HUDEP-2 (cell line): ENCODE results near the gene ZNF70.

ENCODE experiments used
- DNase-seq, 76 experiments: peaks; one replicate each; lab custom pipeline; 2025; ENCODE audit not compliant: unreplicated experiment in 76 of 76; lab: John Stamatoyannopoulos, UW

ZNF70 gene

GRCh38 chr22:23695571-23696325 lies 55.2 kb downstream of the ZNF70 start:
- DNase-seq: no peak

DNA sequence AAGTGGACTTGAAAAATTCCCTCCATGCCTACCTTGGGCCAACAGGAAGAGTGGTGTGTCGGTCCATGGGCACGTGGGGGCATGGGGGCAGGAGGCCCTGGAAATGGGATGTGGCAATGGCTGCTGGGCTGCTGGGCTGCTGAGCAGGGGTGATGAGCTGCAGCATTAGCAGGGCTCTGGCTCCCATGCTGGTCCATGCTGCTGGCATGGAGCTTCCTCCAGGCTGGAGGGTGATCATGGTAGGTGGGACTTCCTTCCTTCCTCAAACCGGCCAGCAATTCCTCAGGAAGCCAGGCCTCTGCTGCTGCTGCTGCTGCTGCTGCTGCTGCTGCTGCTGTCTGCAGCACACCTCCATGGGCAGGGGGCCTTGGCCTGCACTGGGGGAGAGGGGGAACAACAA lies 55.8 kb downstream of the ZNF70 start:
- no peak for DNase-seq

DNA sequence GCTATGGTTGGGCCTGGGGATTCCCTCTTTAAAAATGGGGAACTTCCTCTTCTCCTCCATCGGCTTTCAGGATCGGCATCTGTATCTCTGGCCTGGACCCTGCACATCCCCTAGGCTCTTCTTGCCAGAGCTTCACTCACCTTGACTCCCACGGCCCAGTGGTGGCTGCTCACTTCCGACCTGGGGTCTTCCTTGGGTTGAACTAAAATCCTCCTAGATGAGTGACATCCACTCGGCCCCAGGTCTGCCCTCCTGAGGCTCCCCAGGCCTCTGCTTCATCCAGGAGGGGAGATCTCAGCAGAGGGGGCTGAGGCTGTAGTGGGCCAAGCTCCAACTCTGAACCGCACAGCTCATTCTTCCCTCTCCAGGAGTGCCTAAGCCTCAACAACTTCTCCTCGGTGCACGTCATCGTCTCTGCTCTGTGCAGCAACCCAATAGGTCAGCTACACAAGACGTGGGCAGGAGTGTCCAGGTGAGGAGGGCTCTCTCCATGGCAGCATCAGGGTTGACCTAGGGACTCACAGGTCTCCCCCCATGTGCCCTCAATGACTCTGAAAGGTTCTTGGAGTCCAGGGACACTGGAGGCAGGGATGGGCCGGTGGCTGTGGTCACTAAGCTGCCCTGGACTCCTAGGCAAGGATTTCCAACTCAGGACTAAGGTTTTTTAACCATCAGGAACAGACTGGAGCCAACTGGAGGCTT lies 56.8 kb downstream of the ZNF70 start:
- no peak for DNase-seq

DNA sequence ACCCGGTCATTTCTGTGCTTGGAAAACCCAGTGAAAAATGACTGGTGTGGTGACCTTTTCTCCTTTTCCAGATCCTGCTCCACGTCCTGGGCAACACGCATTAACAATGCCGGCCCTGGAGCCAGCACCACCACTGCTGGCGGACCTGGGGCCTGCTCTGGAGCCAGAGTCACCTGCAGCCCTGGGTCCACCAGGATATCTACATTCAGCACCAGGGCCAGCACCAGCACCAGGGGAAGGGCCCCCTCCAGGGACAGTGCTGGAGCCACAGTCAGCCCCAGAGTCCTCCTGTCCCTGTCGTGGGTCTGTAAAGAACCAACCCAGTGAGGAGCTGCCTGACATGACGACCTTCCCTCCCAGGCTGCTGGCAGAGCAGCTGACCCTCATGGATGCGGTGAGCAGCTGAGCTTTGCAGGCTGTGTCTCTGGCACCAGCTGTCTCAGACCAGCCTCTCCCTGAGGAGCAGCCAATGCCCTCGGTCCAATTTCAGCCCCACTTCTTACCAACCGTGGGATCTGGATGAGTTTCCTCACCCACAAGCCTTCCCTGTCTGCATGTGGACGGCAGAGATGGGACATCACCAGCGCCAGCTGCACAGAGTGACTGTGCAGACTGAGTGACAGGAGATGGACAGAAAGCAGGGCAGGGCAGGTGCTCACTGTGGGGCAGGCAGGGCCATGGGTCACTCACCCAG lies 58.2 kb downstream of the ZNF70 start:
- no peak for DNase-seq

DNA sequence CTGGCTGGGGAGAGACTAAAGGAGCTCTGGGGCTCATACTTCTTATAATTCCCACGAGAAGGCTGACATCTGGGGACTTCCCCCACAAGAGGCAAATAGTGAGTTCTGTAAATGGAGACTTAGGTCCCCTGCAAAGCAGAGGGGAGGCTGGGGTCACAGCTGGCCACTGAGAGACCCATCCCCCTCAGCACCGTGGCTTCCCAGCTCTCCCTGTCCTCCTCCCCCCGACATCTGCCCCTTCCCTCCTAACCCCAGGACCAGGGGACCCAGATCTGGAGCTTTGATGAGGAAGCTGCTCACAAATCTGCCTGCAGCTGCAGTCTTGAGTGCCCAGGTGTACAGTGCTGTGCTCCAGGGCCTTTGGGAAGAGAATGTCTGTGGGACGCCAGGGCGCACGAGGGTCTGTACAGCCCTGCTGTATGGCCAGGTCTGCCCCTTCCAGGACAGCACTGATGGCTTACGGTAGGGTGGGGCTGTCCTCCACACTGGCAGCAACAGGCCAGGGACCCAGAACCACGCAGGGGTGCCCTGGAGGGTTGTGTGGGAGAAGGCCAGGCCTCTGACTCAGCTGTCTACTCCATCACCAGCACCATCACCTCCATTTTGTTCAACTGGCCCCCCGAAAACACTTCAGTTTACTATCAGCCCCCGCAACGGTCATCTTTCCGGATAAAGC lies 59.0 kb downstream of the ZNF70 start:
- no peak for DNase-seq

DNA sequence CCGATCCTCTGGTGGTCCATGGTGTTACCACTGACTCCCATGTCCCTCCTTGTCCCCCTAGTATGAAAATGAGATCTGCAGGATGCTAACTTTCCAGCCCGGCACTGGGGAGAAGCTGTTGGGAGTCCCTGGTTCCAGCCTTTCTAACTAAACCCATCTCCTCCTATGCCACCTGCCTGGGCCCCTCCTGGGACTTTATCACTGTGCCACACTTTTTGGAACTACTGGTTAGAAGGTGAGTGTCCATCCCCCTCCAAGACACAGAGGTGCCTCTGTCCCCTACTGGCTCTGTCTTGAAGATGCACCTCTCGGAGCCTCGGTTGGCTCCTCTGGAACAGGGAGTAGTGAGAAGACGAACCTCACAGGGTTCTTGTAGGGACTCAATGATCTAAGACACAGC lies 60.2 kb downstream of the ZNF70 start, which contains the start of gene RGL4:
RGL4 (plus strand) TSS at position 301 of the 400 bp plus-strand sequence. CDS start 1,018 bp downstream, outside the sequence.
- no peak for DNase-seq

DNA sequence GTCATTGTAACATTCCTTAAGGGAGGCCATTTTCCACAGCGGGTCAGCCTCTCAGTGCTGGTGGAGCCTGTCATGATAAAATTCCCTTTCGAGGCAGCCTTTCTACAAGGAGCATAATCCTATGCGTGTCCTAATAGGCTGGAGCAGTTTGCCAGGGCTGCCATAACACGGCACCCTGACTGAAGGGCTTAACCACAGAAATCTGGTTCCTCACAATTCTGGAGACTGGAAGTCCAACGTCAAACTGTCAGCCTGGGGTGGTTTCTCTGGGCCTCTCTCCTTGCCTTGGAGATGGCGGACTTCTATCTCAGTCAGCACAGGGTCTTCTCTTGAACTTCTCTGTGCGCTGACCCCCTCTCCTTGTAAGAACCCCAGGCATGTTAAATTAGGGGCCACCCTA lies 61.5 kb downstream of the ZNF70 start:
- DNase-seq: no peak
